RWPE2 (cell line): ENCODE data around the gene EPHA2.

Experiments used
- ATAC-seq: fragments of 200-7000 bp; cut with Tn5 transposase; 3 replicates; pipeline ENCODE4 v1.9.1; 2021; ENCODE audit warnings: low read depth
- DNase-seq: peaks from one replicate; pipeline ENCODE4 v3.0.0-alpha.2; 2020; ENCODE audit warnings: low spot score
- H3K27ac ChIP-seq: fragments of 450-650 bp; 2 replicates; pipeline ENCODE4 v1.5.1; 2017; ENCODE audit warnings: mild to moderate bottlenecking; ENCODE audit not compliant: poor library complexity, severe bottlenecking
- H3K27me3 ChIP-seq: fragments of 250-450 bp; sonication (Bioruptor Pico); 2 replicates; pipeline ENCODE4 v1.5.1; 2021; ENCODE audit warnings: mild to moderate bottlenecking, moderate library complexity; ENCODE audit not compliant: insufficient read depth, poor library complexity, severe bottlenecking
- H3K36me3 ChIP-seq: fragments of 250-450 bp; sonication (Bioruptor Pico); 2 replicates; pipeline ENCODE4 v1.5.1; 2020; ENCODE audit warnings: low read depth, mild to moderate bottlenecking, moderate library complexity
- H3K4me1 ChIP-seq: fragments of 250-450 bp; sonication (Bioruptor Pico); 2 replicates; pipeline ENCODE4 v1.5.1; 2021; ENCODE audit warnings: mild to moderate bottlenecking, moderate library complexity; ENCODE audit not compliant: insufficient read depth, poor library complexity, severe bottlenecking
- H3K4me3 ChIP-seq: fragments of 250-450 bp; sonication (Bioruptor Pico); 2 replicates; pipeline ENCODE4 v1.5.1; 2021; ENCODE audit warnings: mild to moderate bottlenecking, moderate library complexity; ENCODE audit not compliant: severe bottlenecking
- H3K9me3 ChIP-seq: fragments of 250-450 bp; sonication (Bioruptor Pico); 2 replicates; pipeline ENCODE4 v1.5.1; 2021; ENCODE audit warnings: mild to moderate bottlenecking, moderate library complexity; ENCODE audit not compliant: severe bottlenecking
- CTCF ChIP-seq: fragments of 450-650 bp; IDR thresholded peaks from one replicate; pipeline ENCODE4 v1.5.1; 2017; ENCODE audit warnings: mild to moderate bottlenecking, moderate library complexity; ENCODE audit not compliant: poor library complexity, severe bottlenecking

EPHA2 gene

DNA sequence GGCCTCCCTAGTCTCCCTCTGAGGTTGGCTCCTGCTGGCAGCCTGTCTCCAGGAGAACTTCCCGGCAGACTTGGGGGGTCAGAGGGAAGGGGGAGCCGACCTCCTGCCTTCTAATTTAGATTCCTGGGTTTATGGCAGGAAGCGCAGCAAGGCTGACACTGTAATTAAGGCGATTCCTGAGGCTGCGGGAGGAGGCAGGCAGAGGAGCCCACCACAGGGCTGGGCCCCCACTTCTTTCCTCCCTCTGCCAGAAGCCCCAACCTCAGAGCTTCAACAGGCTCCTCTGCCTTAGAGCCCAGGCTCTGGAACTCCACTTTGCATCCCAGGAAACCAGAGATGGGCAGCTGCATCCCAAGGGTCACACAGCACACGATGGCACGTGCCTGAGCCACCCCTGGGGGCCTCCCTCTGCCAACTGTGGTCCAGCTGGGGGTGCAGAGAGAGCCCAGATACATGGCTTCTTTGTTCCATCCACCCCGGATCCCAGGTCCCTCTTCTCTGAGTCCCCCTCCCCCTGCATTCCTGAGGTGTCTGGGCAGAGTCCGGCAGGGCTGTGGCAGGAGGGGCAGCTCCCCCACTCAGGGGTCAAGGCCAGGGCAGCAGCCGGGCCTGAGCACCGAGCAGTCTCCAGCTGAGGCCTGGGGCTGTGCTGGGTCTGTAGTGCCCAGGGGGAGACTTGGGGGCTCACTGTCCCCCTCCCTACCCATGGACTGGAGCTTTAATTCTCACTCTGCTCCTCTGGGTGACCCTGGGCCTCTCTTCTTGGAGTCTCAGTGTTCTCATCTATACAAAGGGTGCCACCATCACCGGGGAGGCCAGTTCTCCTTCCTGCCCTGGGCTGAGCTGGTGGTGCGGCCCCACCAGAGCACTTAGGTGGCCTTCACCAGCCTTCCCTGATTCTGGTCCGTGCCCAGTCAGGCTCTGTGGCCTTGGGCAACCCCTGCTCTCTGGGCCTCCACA lies 43.0 kb downstream of the EPHA2 start:
- Histone ChIP-seq H3K9me3 (no peaks in the 10 kb centered on the region), H3K4me3 (no peak overlapping the region), H3K4me1 (no peaks in the 10 kb centered on the region), H3K36me3 (no peaks in the 10 kb centered on the region), H3K27me3 (no peaks in the 10 kb centered on the region), H3K27ac (no peak overlapping the region)
- no peak for TF ChIP-seq CTCF
- DNase-seq (peak; percentile 45), ATAC-seq (no peak)

DNA sequence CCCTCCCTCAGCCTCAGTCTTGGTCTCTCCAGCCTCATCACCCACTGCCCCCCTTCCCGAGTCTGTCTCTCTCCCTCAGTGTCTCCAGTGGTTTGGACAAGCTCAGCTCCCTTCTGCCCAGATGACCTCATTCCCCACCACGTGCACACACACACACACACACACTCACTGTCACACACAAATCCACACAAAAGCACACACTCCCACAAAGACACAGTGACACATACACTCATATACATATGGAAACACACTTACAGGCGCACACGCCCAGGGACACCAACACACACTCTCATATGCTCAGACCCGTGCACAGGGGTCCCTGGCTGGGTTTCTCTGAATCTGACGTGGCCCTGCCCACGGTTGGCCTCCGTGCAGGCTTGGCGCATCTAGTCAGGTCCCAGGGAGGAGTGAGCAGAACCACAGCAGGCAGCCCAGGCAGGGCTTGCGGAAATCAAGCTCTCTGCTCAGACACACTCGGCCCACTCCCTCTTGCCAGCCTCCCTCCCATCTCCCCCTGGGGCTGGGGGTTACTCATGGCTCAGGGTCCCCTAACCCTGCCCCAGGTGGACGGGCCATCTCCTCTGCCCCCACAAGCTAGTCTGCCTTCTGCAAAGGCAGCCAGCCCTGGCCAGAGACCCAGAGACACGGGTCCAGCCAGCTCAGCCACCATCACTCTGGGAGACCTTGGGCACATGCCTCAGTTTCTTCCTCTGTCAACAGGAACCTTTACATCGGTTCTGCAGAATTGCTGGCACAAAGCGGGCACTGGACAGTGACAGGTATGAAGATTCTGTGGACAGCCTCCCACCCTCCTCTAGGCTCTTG lies 43.9 kb downstream of the EPHA2 start:
- no peaks in the 10 kb centered on the region for H3K9me3 ChIP-seq
- no peaks in the 10 kb centered on the region for H3K27me3 ChIP-seq
- H3K4me3 ChIP-seq, result no peak overlapping the region
- DNase-seq, result peak; percentile 43
- no peaks in the 10 kb centered on the region for H3K36me3 ChIP-seq
- no peak for TF ChIP-seq CTCF
- ATAC-seq, result peak; percentile 7; the same call in 2 of the 3 replicates
- H3K4me1 ChIP-seq, result no peaks in the 10 kb centered on the region
- H3K27ac ChIP-seq, result no peak overlapping the region

DNA sequence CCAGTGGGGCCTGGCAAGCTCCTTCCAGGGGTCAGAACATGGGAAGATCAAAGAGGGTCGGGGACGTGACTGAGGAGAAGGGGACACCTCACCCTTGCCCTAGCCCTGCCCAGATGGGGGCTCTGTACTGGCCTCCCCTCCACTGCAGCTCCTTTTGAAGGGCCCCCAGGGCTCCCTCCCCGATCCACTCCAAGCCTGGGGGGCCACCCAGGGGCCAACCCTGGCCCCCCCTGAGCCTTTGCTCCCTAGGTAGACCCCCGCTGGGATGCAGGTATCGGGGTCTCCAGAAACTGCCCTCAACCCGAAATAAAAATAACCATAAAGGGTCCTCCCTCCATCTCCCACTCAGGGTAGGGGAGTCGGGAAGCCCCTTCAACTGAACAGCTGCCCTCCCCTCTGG lies 45.0 kb downstream of the EPHA2 start:
- ATAC-seq, result no peak
- no peak overlapping the region for H3K27ac ChIP-seq

GRCh38 chr1:16110456-16110855 lies 45.4 kb downstream of the EPHA2 start:
- Histone ChIP-seq H3K4me3 (no peak overlapping the region), H3K27me3 (no peaks in the 10 kb centered on the region), H3K4me1 (no peaks in the 10 kb centered on the region), H3K9me3 (no peaks in the 10 kb centered on the region), H3K36me3 (no peaks in the 10 kb centered on the region), H3K27ac (no peak overlapping the region)
- no peak for TF ChIP-seq CTCF
- DNase-seq, result no peak
- no peak for ATAC-seq

More for the DNA sequence above, 45.0 kb downstream of the EPHA2 start:
- Histone ChIP-seq H3K4me1 (no peaks in the 10 kb centered on the region), H3K4me3 (no peak overlapping the region), H3K27me3 (no peaks in the 10 kb centered on the region), H3K9me3 (no peaks in the 10 kb centered on the region), H3K36me3 (no peaks in the 10 kb centered on the region)
- TF ChIP-seq CTCF, result no peak
- no peak for DNase-seq
